Epithelial cell of esophagus (primary cell): ENCODE data around the gene SH3BP4.
"Not testable (repeated sequence)": the region's sequence is repeated elsewhere in the genome, so short reads cannot be mapped to it uniquely, and the experiment has no call there.

Experiments used
- DNase-seq: peaks from one replicate; pipeline ENCODE4 v3.0.0; 2010; ENCODE audit warnings: low read depth
- H3K4me3 ChIP-seq: 2 replicates; pipeline ENCODE4 v1.5.1; 2011; ENCODE audit warnings: mild to moderate bottlenecking, low read length, control low read depth
- TF ChIP-seq, protein P1 (sequence below): IDR thresholded peaks from 2 replicates; pipeline ENCODE4 v1.5.1; 2011; ENCODE audit warnings: low read depth, mild to moderate bottlenecking, low read length, control low read depth, inconsistent platforms; ENCODE audit not compliant: insufficient read depth; ENCODE audit errors: missing control alignments

The SH3BP4 gene

DNA sequence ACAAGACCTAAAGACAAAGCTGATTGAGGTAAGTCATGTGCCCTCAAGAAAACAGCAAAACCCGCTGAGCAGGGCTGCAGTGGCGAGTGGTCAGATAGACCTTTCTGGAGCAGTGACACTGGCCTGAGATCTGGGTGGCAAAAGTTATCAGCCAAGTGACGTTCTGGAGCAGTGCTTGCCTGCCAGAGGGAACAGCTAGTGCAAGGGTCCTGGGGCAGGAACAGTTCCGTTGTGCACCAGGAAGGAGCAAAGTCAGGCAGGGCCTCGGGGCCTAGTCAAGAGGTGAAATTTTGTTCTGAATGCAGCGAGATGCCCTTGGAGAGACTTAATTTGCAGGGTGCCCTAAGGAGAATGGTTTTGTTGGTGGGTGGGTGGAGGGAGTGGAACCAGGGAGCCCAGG, 67.0 kb downstream of the SH3BP4 start:
- no peak for DNase-seq
- no peak overlapping the region for H3K4me3 ChIP-seq

DNA sequence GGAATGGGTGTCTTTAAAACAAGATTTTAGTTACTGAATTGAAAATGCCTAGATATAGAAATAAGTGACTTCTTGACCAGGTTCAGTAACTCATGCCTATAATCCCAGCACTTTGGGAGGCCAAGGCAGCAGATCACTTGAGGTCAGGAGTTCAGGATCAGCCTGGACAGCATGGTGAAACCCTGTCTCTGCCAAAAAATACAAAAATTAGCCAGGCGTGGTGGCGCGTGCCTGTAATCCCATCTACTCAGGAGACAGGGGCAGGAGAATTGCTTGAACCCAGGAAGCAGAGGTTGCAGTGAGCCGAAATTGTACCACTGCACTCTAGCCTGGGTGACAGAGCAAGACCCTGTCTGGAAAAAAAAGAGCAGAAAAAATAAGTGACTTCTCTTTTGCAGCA, 68.3 kb downstream of the SH3BP4 start:
- not testable (repeated sequence) for DNase-seq, H3K4me3 ChIP-seq

More for the DNA sequence above, 67.0 kb downstream of the SH3BP4 start:
- TF ChIP-seq, protein P1, sequence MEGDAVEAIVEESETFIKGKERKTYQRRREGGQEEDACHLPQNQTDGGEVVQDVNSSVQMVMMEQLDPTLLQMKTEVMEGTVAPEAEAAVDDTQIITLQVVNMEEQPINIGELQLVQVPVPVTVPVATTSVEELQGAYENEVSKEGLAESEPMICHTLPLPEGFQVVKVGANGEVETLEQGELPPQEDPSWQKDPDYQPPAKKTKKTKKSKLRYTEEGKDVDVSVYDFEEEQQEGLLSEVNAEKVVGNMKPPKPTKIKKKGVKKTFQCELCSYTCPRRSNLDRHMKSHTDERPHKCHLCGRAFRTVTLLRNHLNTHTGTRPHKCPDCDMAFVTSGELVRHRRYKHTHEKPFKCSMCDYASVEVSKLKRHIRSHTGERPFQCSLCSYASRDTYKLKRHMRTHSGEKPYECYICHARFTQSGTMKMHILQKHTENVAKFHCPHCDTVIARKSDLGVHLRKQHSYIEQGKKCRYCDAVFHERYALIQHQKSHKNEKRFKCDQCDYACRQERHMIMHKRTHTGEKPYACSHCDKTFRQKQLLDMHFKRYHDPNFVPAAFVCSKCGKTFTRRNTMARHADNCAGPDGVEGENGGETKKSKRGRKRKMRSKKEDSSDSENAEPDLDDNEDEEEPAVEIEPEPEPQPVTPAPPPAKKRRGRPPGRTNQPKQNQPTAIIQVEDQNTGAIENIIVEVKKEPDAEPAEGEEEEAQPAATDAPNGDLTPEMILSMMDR: no peak

DNA sequence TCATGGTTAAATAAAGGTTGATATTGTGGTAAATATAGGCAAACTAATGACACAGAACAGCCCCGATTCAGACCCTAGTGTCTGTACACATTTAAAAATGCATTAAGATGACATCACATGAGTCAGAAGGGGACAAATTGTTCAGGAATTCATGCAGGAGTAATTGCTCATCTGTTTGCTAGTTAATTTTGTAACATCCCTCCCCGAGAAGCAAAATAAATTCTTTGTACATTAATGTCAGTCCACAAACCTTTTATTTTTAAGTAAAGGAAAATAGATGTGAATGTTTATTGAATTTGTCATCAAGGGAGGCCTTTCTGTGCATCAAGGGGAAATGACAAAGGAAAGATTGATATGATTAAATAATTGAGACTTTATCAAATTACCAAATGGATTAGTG, 69.9 kb downstream of the SH3BP4 start:
- DNase-seq: peak; percentile 90
- H3K4me3 ChIP-seq: no peak overlapping the region
- TF ChIP-seq, protein P1: no peak

DNA sequence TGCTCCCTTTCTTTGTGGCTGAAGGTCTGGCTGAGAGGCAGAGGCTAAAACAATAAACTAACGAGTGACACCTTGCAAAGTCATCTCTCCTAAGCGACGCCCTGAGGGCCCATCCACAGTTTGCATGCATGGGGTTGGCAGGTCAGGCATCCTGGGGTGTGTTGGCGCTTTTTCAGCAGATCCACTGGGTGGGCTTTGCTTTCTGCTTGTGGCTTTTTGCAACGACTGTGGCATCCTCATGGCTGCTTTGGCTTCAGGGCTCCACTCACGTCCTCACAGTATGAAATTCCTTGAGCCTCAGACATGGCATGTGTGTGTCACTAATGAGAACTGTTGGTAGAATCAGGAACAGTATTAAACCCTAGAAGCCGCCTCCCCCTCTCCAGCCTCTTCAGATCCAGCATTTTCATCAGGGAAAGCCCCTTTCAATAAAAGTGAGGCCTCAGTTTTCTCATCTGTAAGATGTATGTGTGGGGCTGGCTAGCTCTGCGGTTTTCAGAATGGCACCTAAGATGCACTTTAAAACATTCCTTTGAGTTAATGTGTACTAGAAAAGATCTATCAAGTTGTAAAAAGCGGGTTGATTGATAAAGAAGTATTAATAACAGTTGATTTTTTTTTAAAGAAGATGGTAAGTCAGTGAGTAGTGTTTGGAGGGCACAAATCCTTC, 72.5 kb downstream of the SH3BP4 start:
- H3K4me3 ChIP-seq: no peak overlapping the region
- DNase-seq: peak; percentile 28
- TF ChIP-seq, protein P1: no peak

DNA sequence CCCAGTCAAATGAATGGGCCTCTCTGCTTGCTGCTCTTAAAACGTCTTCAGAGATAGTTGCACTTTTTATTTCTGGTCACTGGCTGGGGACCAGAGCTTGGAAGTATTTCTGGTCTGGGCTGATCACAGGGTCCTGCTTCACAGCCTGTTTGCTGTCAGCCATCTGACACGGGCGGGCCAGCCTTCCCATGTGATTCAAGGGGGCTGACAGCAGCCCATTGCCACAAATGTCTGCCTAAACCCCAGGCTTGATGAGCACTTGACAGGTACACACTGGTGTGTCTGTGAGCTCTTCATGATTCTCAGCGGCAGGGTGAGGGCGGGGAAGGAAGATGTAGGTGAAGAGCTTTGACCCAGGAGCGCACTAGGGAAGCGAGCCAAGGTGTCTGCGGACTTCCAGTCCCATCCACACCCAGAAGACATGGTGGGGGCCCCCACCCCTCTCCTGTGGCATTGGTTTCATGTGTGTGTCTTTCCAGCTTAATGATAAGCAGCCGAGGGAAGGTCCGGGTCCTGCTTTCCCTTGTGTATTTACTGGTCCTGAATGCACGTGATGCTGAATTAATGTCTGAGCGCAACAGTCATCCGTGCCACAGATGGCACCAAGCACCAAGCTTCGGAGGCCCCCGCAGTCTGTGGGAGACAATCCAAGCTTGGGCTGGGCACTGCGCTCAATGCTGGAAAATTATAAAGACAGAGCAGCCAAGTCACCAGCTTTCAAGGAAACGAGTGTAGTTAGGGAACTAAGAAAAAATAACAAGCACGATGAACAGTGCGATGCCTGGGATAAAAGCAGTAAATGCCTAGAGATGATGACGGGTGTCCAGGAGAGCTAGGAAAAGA, 73.3 kb downstream of the SH3BP4 start:
- no peak overlapping the region for H3K4me3 ChIP-seq
- no peak for DNase-seq
- TF ChIP-seq, protein P1: no peak

DNA sequence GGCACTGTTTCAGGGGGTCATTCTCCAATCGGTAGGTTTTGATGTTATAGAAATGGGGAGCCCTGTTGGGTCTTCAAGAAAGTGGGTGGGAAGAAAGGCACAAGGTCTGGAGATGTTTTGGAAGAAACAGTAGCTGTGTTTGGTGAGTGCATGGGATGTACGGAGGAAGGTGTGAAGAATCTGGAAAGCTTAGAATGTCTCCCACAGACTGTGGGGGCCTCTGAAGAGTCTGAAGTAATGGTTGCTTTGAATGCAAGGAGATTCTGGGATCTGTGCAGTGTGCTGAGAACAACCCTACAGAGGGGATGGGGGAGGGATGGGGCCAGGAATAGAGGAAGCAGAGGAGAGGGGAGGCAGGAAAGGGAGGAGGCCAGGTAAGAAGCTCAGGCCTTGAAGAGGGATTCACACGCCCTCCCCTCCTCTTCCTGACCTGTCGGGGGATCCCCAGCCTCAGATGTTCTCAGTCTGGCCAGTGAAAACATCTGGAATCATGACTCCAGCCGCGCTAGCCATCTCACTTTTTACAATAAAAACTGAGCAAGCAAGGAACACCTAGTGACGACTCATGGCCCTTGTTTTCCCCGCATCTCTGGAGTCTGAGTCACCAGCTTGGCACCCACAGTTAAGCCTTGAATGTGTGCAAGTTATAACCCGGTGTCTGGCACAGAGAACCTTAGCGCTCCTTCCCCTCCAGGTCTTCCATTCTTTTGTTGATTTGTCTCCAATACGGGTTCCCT, 74.2 kb downstream of the SH3BP4 start:
- TF ChIP-seq, protein P1: no peak
- peak; percentile 99 for DNase-seq
- peak overlapping the region; percentile 32 for H3K4me3 ChIP-seq
